Osteoblast (primary cell): Measurements from ENCODE around the gene RPS2. TPM values are rescaled to one million over a fixed set of nuclear protein-coding genes. Genes with fewer than 3 reads are reported as not detected.

Experiments used
- DNase-seq: peaks from one replicate; pipeline ENCODE4 v3.0.0; 2011; ENCODE audit warnings: low spot score, mixed read lengths; ENCODE audit not compliant: insufficient read length; ENCODE audit errors: missing footprints
- H2AFZ ChIP-seq: 2 replicates; pipeline ENCODE4 v1.6.0; 2011; ENCODE audit warnings: mild to moderate bottlenecking, low read length
- H3K27ac ChIP-seq: 2 replicates; pipeline ENCODE4 v1.5.1; 2011; ENCODE audit warnings: mild to moderate bottlenecking, low read depth, low read length, moderate library complexity
- H3K27me3 ChIP-seq: 2 replicates; pipeline ENCODE4 v1.6.0; 2012; ENCODE audit warnings: mild to moderate bottlenecking, control low read depth, inconsistent platforms, low read length, moderate library complexity; ENCODE audit not compliant: insufficient read depth
- H3K36me3 ChIP-seq: 2 replicates; pipeline ENCODE4 v1.5.1; 2011; ENCODE audit warnings: mild to moderate bottlenecking, low read length, control low read depth, moderate library complexity; ENCODE audit not compliant: insufficient read depth
- H3K4me1 ChIP-seq: 2 replicates; pipeline ENCODE4 v1.5.1; 2011; ENCODE audit warnings: mild to moderate bottlenecking, low read length, control low read depth, moderate library complexity; ENCODE audit not compliant: insufficient read depth
- H3K4me2 ChIP-seq: 2 replicates; pipeline ENCODE4 v1.6.0; 2011; ENCODE audit warnings: mild to moderate bottlenecking, low read length; ENCODE audit not compliant: insufficient read depth
- H3K4me3 ChIP-seq: fragments of 200-600 bp; sonication (generic); 3 replicates; pipeline ENCODE4 v1.5.1; 2012; ENCODE audit warnings: mild to moderate bottlenecking, low read length, inconsistent platforms; ENCODE audit not compliant: insufficient read depth
- H3K79me2 ChIP-seq: 2 replicates; pipeline ENCODE4 v1.6.0; 2012; ENCODE audit warnings: mild to moderate bottlenecking, low read length, control low read depth, inconsistent platforms; ENCODE audit not compliant: insufficient read depth
- H3K9me3 ChIP-seq: 2 replicates; pipeline ENCODE4 v1.5.1; 2011; ENCODE audit warnings: low read depth, low read length, control low read depth
- H4K20me1 ChIP-seq: 2 replicates; pipeline ENCODE4 v1.6.0; 2012; ENCODE audit warnings: mild to moderate bottlenecking, low read length, control low read depth; ENCODE audit not compliant: insufficient read depth
- CTCF ChIP-seq: IDR thresholded peaks from 2 replicates; pipeline ENCODE4 v1.5.1; 2011; ENCODE audit warnings: mild to moderate bottlenecking, low read depth, low read length, moderate library complexity; ENCODE audit errors: extremely low read depth
- total RNA-seq: library from RNA; depleted of rRNA; stranded (reverse); fragments of >200 nt; gene quantifications from 2 replicates; pipeline ENCODE4 v1.2.3, GENCODE V29; 2012

Gene RPS2
- total RNA-seq, 1 donor = 2,359 TPM

GRCh38 chr16:2001035-2001434, 36.4 kb upstream of the RPS2 start:
- Histone ChIP-seq H3K27me3 (no peaks in the 10 kb centered on the region), H3K27ac (no peak overlapping the region), H3K79me2 (peaks cover 50% of the 10 kb centered on the region), H3K4me2 (no peak overlapping the region), H3K4me3 (no peak overlapping the region), H3K9me3 (no peaks in the 10 kb centered on the region), H4K20me1 (peaks cover 42% of the 10 kb centered on the region), H3K4me1 (peaks cover 6% of the 10 kb centered on the region), H2AFZ (no peak overlapping the region), H3K36me3 (peaks cover 53% of the 10 kb centered on the region)
- DNase-seq = no peak
- no peak for TF ChIP-seq CTCF

- no peak for TF ChIP-seq CTCF
- H3K27ac ChIP-seq = no peak overlapping the region
- peaks cover 6% of the 10 kb centered on the region for H3K4me1 ChIP-seq
- H2AFZ ChIP-seq = no peak overlapping the region
- DNase-seq = no peak
- H3K36me3 ChIP-seq = peaks cover 53% of the 10 kb centered on the region
- H3K4me2 ChIP-seq = no peak overlapping the region
- H3K27me3 ChIP-seq = no peaks in the 10 kb centered on the region
- H3K4me3 ChIP-seq = no peak overlapping the region
- peaks cover 40% of the 10 kb centered on the region for H3K79me2 ChIP-seq
- peaks cover 32% of the 10 kb centered on the region for H4K20me1 ChIP-seq
- H3K9me3 ChIP-seq = no peaks in the 10 kb centered on the region
Observed at GRCh38 chr16:1999866-2000514, 35.4 kb upstream of the RPS2 start.

- peaks cover 23% of the 10 kb centered on the region for H4K20me1 ChIP-seq
- DNase-seq = no peak
- H3K79me2 ChIP-seq = peaks cover 31% of the 10 kb centered on the region
- H3K9me3 ChIP-seq = no peaks in the 10 kb centered on the region
- peaks cover 53% of the 10 kb centered on the region for H3K36me3 ChIP-seq
- no peak for TF ChIP-seq CTCF
- no peak overlapping the region for H2AFZ ChIP-seq
- no peak overlapping the region for H3K4me2 ChIP-seq
- H3K27ac ChIP-seq = no peak overlapping the region
- no peaks in the 10 kb centered on the region for H3K27me3 ChIP-seq
- no peak overlapping the region for H3K4me3 ChIP-seq
- H3K4me1 ChIP-seq = peaks cover 2% of the 10 kb centered on the region
Observed at GRCh38 chr16:1998852-1999801, 34.5 kb upstream of the RPS2 start.

- no peak overlapping the region for H3K27ac ChIP-seq
- no peak overlapping the region for H3K4me2 ChIP-seq
- H3K27me3 ChIP-seq = no peaks in the 10 kb centered on the region
- H4K20me1 ChIP-seq = peaks cover 16% of the 10 kb centered on the region
- no peak overlapping the region for H3K4me3 ChIP-seq
- no peak overlapping the region for H2AFZ ChIP-seq
- peaks cover 24% of the 10 kb centered on the region for H3K79me2 ChIP-seq
- DNase-seq = no peak
- no peaks in the 10 kb centered on the region for H3K9me3 ChIP-seq
- H3K4me1 ChIP-seq = no peaks in the 10 kb centered on the region
- TF ChIP-seq CTCF = no peak
- H3K36me3 ChIP-seq = peaks cover 50% of the 10 kb centered on the region
Observed at GRCh38 chr16:1998360-1998835, 33.8 kb upstream of the RPS2 start.
